Left lobe of liver (tissue), 2 donors: ENCODE data around the gene CCDC198. TPM values are rescaled to one million over a fixed set of nuclear protein-coding genes. Genes with fewer than 3 reads are reported as not detected.

Experiments used
- ATAC-seq: fragments of 200-7000 bp; cut with Tn5 transposase; one replicate; pipeline ENCODE4 v1.9.1; 2020; ENCODE audit warnings: mild to moderate bottlenecking, moderate library complexity
- DNase-seq: peaks from one replicate; pipeline ENCODE4 v3.0.0-alpha.2; 2020; ENCODE audit warnings: low spot score
- total RNA-seq: library from RNA; stranded (reverse); gene quantifications from one replicate; pipeline ENCODE4 v1.2.1, GENCODE V29; 2021
- donor health status: DM: no; HTN: no; CAD: no; lungs with moderate emphysema.
- donor health status: DM: no; HTN: yes; CAD: no.

CCDC198 gene
- total RNA-seq, 1 donor from 2014 or later, result 27.4 TPM

GRCh38 chr14:57470909-57471308, 22.7 kb downstream of the CCDC198 start:
- ATAC-seq (no peak), DNase-seq (no peak)

GRCh38 chr14:57464008-57464730, 29.5 kb downstream of the CCDC198 start:
- no peak for ATAC-seq
- DNase-seq, result no peak

- ATAC-seq, result no peak
- DNase-seq, result no peak
Measured at GRCh38 chr14:57462551-57462950, 31.1 kb downstream of the CCDC198 start.

- ATAC-seq (no peak), DNase-seq (no peak)
Measured at GRCh38 chr14:57461777-57462320, 31.8 kb downstream of the CCDC198 start.

GRCh38 chr14:57435923-57436322, 57.7 kb downstream of the CCDC198 start:
- ATAC-seq, result no peak
- DNase-seq, result no peak

GRCh38 chr14:57420986-57421385, 72.7 kb downstream of the CCDC198 start:
- ATAC-seq (no peak), DNase-seq (no peak)

GRCh38 chr14:57420033-57420432, 73.6 kb downstream of the CCDC198 start:
- DNase-seq (no peak), ATAC-seq (no peak)

Other genes starting within 250 kb of the CCDC198 start
- gene EXOC5, start 225.0 kb downstream of the CCDC198 start, total RNA-seq, result 21.6 TPM
- gene AP5M1, start 224.9 kb downstream of the CCDC198 start, total RNA-seq, result 20.2 TPM
- 9.0 TPM for gene NAA30, start 103.3 kb downstream of the CCDC198 start, total RNA-seq